H1 (cell line): Measurements from ENCODE around the gene SLC6A19. TPM values are rescaled to one million over a fixed set of nuclear protein-coding genes. Genes with fewer than 3 reads are reported as not detected.

ENCODE experiments used
- CTCF ChIA-PET: fragments of 300-600 bp; sonication (Branson Sonifier 250); formaldehyde crosslinking; loops from one replicate; lab custom pipeline; 2021; ENCODE audit not compliant: partially characterized antibody; lab: Charles Lee
- POLR2A ChIA-PET: fragments of 300-600 bp; sonication (Branson Sonifier 250); formaldehyde crosslinking; loops from one replicate; lab custom pipeline; 2021; ENCODE audit warnings: inconsistent platforms; ENCODE audit not compliant: partially characterized antibody; lab: Charles Lee
- DNase-seq, 2 experiments: peaks; one replicate each; pipeline versions ENCODE4 v3.0.0 to v3.0.0-alpha.2; 2010 to 2022; ENCODE audit warnings: low spot score in 2 of 2, low read depth in 1 of 2, mixed read lengths in 1 of 2
- FAIRE-seq: peaks from 2 replicates; lab custom pipeline; 2011; peaks lifted over from hg19 to GRCh38; lab: Jason Lieb, UNC
- H2AFZ ChIP-seq: 2 replicates; pipeline ENCODE4 v1.8.1; 2012; ENCODE audit warnings: low read length, inconsistent platforms
- H2AK5ac ChIP-seq: 2 replicates; pipeline ENCODE4 v1.6.1; 2013; ENCODE audit warnings: low read depth, low read length
- H2BK120ac ChIP-seq: replicated peaks from 2 replicates; pipeline ENCODE3; 2013; ENCODE audit warnings: low read depth, low read length, inconsistent platforms
- H2BK12ac ChIP-seq: 2 replicates; pipeline ENCODE4 v1.6.1; 2013; ENCODE audit warnings: low read depth, low read length
- H2BK15ac ChIP-seq: 2 replicates; pipeline ENCODE4 v1.6.1; 2013; ENCODE audit warnings: low read length
- H2BK20ac ChIP-seq: 2 replicates; pipeline ENCODE4 v1.6.1; 2013; ENCODE audit warnings: low read length
- H2BK5ac ChIP-seq: 2 replicates; pipeline ENCODE4 v1.6.1; 2013; ENCODE audit warnings: low read depth, low read length
- H3K14ac ChIP-seq: 2 replicates; pipeline ENCODE4 v1.6.1; 2013; ENCODE audit warnings: inconsistent platforms; ENCODE audit not compliant: insufficient read length
- H3K18ac ChIP-seq: 2 replicates; pipeline ENCODE4 v1.6.1; 2013; ENCODE audit warnings: low read length; ENCODE audit errors: extremely low read depth
- H3K23ac ChIP-seq: 2 replicates; pipeline ENCODE4 v1.6.1; 2013; ENCODE audit warnings: inconsistent platforms; ENCODE audit not compliant: insufficient read length
- H3K23me2 ChIP-seq: 2 replicates; pipeline ENCODE4 v1.6.1; 2013; ENCODE audit warnings: low read depth, low read length
- H3K27ac ChIP-seq: 2 replicates; pipeline ENCODE4 v1.6.1; 2011; ENCODE audit warnings: low read depth, low read length, inconsistent platforms
- H3K27me3 ChIP-seq, 4 experiments: replicated peaks in 1 of 4; 1 replicate in 1 of 4; 2 replicates in 3 of 4; pipeline versions ENCODE4 v1.6.1 to v1.8.1; 2011 to 2013; ENCODE audit warnings: low read length in 3 of 4, mild to moderate bottlenecking in 3 of 4, inconsistent platforms in 2 of 4, mixed read lengths in 2 of 4, moderate library complexity in 1 of 4; ENCODE audit not compliant: control insufficient read depth in 3 of 4, insufficient read depth in 3 of 4; ENCODE audit errors: extremely low read depth in 1 of 4
- H3K36me3 ChIP-seq, 4 experiments: 2 replicates each; pipeline versions ENCODE4 v1.6.1 to v1.8.1; 2011 to 2013; ENCODE audit warnings: mild to moderate bottlenecking in 4 of 4, low read length in 3 of 4, moderate library complexity in 2 of 4, control low read depth in 1 of 4, inconsistent platforms in 1 of 4; ENCODE audit not compliant: insufficient read depth in 4 of 4, control insufficient read depth in 2 of 4
- H3K4ac ChIP-seq: replicated peaks from 2 replicates; pipeline ENCODE3; 2013; ENCODE audit warnings: low read length, low read depth, mixed read lengths, inconsistent platforms; ENCODE audit not compliant: insufficient read length
- H3K4me1 ChIP-seq, 4 experiments: replicated peaks in 1 of 4; 1 replicate in 1 of 4; 2 replicates in 3 of 4; pipeline versions ENCODE4 v1.6.1 to v1.8.1; 2011 to 2013; ENCODE audit warnings: low read length in 3 of 4, inconsistent platforms in 2 of 4, mixed read lengths in 1 of 4; ENCODE audit not compliant: insufficient read depth in 4 of 4, control insufficient read depth in 3 of 4
- H3K4me2 ChIP-seq, 2 experiments: 2 replicates each; pipeline versions ENCODE4 v1.6.1 to v1.8.1; 2011 to 2013; ENCODE audit warnings: low read depth in 2 of 2, low read length in 2 of 2, control low read depth in 1 of 2, inconsistent platforms in 1 of 2, mild to moderate bottlenecking in 1 of 2; ENCODE audit not compliant: insufficient read depth in 1 of 2
- H3K4me3 ChIP-seq, 4 experiments: fragments of 200-600, 300-600 bp in 1 of 4; sonication (generic), shearing (Covaris generic), sonication (Bioruptor Twin) in 1 of 4; 2 replicates each; pipeline versions ENCODE4 v1.5.1 to v1.8.1; 2011 to 2016; ENCODE audit warnings: low read length in 4 of 4, low read depth in 3 of 4, control low read depth in 2 of 4, inconsistent platforms in 2 of 4, mild to moderate bottlenecking in 2 of 4, mixed read lengths in 1 of 4, moderate library complexity in 1 of 4; ENCODE audit not compliant: insufficient read depth in 2 of 4; ENCODE audit errors: extremely low read depth in 1 of 4
- H3K56ac ChIP-seq: replicated peaks from 2 replicates; pipeline ENCODE3; 2013; ENCODE audit warnings: low read depth, mild to moderate bottlenecking, mixed read lengths, low read length, inconsistent platforms; ENCODE audit not compliant: insufficient read length
- H3K79me1 ChIP-seq: 2 replicates; pipeline ENCODE4 v1.6.1; 2013; ENCODE audit warnings: low read depth, low read length, control low read depth
- H3K79me2 ChIP-seq, 2 experiments: 2 replicates each; pipeline versions ENCODE4 v1.6.1 to v1.8.1; 2012 to 2013; ENCODE audit warnings: low read length in 2 of 2, mild to moderate bottlenecking in 2 of 2, inconsistent platforms in 1 of 2; ENCODE audit not compliant: insufficient read depth in 2 of 2, control insufficient read depth in 1 of 2
- H3K9ac ChIP-seq, 4 experiments: replicated peaks in 1 of 4; 1 replicate in 1 of 4; 2 replicates in 3 of 4; pipeline versions ENCODE4 v1.6.1 to v1.8.1; 2011 to 2013; ENCODE audit warnings: low read depth in 3 of 4, low read length in 3 of 4, control low read depth in 2 of 4, mild to moderate bottlenecking in 2 of 4, moderate library complexity in 2 of 4, inconsistent platforms in 1 of 4; ENCODE audit errors: extremely low read depth in 1 of 4
- H3K9me3 ChIP-seq, 2 experiments: 2 replicates each; pipeline versions ENCODE4 v1.6.1 to v1.8.1; 2012 to 2013; ENCODE audit warnings: mild to moderate bottlenecking in 2 of 2, moderate library complexity in 2 of 2, control low read depth in 1 of 2, inconsistent platforms in 1 of 2, low read depth in 1 of 2, low read length in 1 of 2, mixed read lengths in 1 of 2; ENCODE audit not compliant: insufficient read depth in 2 of 2
- H4K20me1 ChIP-seq, 2 experiments: replicated peaks in 1 of 2; 2 replicates each; pipeline versions ENCODE3 to v1.8.1; 2011 to 2013; ENCODE audit warnings: inconsistent platforms in 2 of 2, low read length in 2 of 2, mild to moderate bottlenecking in 1 of 2; ENCODE audit not compliant: insufficient read depth in 2 of 2, control insufficient read depth in 1 of 2
- H4K5ac ChIP-seq: 2 replicates; pipeline ENCODE4 v1.6.1; 2013; ENCODE audit warnings: low read length, low read depth, mixed read lengths, inconsistent platforms; ENCODE audit not compliant: insufficient read length
- H4K8ac ChIP-seq: 2 replicates; pipeline ENCODE4 v1.8.0; 2013; ENCODE audit warnings: mild to moderate bottlenecking, moderate library complexity, low read length, inconsistent platforms; ENCODE audit not compliant: insufficient read depth; ENCODE audit errors: extremely low read depth
- H4K91ac ChIP-seq: replicated peaks from 2 replicates; pipeline ENCODE3; 2013; ENCODE audit warnings: low read length, mixed read lengths, inconsistent platforms; ENCODE audit not compliant: insufficient read length
- CBX5 ChIP-seq: fragments of 300-800, 300-1000 bp; sonication (generic); IDR thresholded peaks from 2 replicates; pipeline ENCODE4 v1.7.1; 2016; ENCODE audit warnings: antibody characterized with exemption, low read length, low read depth
- POU5F1 ChIP-seq: IDR thresholded peaks from 2 replicates; pipeline ENCODE4 v1.6.1; 2011; ENCODE audit warnings: low read depth, mild to moderate bottlenecking, low read length, moderate library complexity
- SRF ChIP-seq: IDR thresholded peaks from 2 replicates; pipeline ENCODE4 v1.6.1; 2011; ENCODE audit warnings: mild to moderate bottlenecking, low read depth, low read length, moderate library complexity
- SUZ12 ChIP-seq: fragments of 200-600 bp; sonication (generic); IDR thresholded peaks from 2 replicates; pipeline ENCODE4 v1.6.1; 2012; ENCODE audit warnings: mild to moderate bottlenecking, inconsistent platforms, low read length, moderate library complexity, mixed read lengths
- TAF7 ChIP-seq: optimal IDR thresholded peaks from 2 replicates; pipeline ENCODE3; 2011; ENCODE audit warnings: low read depth, mild to moderate bottlenecking, inconsistent platforms, low read length, moderate library complexity, borderline replicate concordance
- TCF12 ChIP-seq: IDR thresholded peaks from 2 replicates; pipeline ENCODE4 v1.6.1; 2011; ENCODE audit warnings: low read depth, mild to moderate bottlenecking, low read length
- WGBS, 2 experiments: shearing (Covaris generic) in 1 of 2; methylation state at CpG; one replicate each; pipeline versions ENCODE4 v1.1.6 to v1.1.7; 2013 to 2015; ENCODE audit warnings: low lambda C conversion rate in 2 of 2, mixed read lengths in 2 of 2, inconsistent platforms in 1 of 2, low coverage in 1 of 2, missing lambda C conversion rate in 1 of 2; ENCODE audit not compliant: insufficient replicate concordance in 2 of 2, insufficient coverage in 1 of 2, insufficient read length in 1 of 2; ENCODE audit errors: extremely low coverage in 1 of 2, missing lambda C conversion rate in 1 of 2; 5-methylcytosine and 5-hydroxymethylcytosine counted together
- polyA plus RNA-seq, 7 experiments: library from polyadenylated mRNA; depleted of rRNA in 3 of 7; stranded (reverse) in 5 of 7; unstranded in 2 of 7; fragments of >200 nt in 5 of 7; fragments of 200-250 nt in 2 of 7; gene quantifications; 1 replicate in 5 of 7; 2 replicates in 1 of 7; 4 replicates in 1 of 7; pipeline versions ENCODE4 v1.2.1 to v1.2.3, GENCODE V29; 2011 to 2013; ENCODE audit warnings: missing spikeins in 2 of 7, mixed read lengths in 2 of 7
- total RNA-seq: library from RNA; stranded (reverse); fragmentation: NEBNext Ultra II Directional; extraction: Animal tissue kit (Norgen Biotek cat#: 25700); gene quantifications from 2 replicates; pipeline ENCODE4 v1.2.1, GENCODE V29; 2021

SLC6A19 gene
- total and polyA plus RNA-seq, 2 of the 8 experiments (the other 6 are each of a cell fraction or from before 2014, with no cell fraction given), result 0.02 TPM; not detected in 1

GRCh38 chr5:1232780-1233179 is 31.4 kb downstream of the SLC6A19 start:
- Histone ChIP-seq H2BK120ac (no peak overlapping the region), H3K4me3 (no peak overlapping the region), H3K23me2 (no peaks in the 10 kb centered on the region), H4K20me1 (peaks cover 0 to 2% of the 10 kb centered on the region in 2 experiments), H3K27ac (no peak overlapping the region), H2BK15ac (no peak overlapping the region), H2AK5ac (no peak overlapping the region), H4K5ac (no peak overlapping the region), H3K79me2 (no peaks in the 10 kb centered on the region), H4K91ac (no peak overlapping the region), H3K79me1 (no peaks in the 10 kb centered on the region), H2BK20ac (no peak overlapping the region), H3K4ac (no peak overlapping the region), H4K8ac (no peak overlapping the region), H2BK5ac (no peak overlapping the region), H3K36me3 (no peaks in the 10 kb centered on the region), H3K14ac (no peak overlapping the region), H3K18ac (no peak overlapping the region), H3K27me3 (no peaks in the 10 kb centered on the region), H3K4me2 (no peak overlapping the region), H3K9ac (no peak overlapping the region), H2BK12ac (no peak overlapping the region), H3K4me1 (peaks cover 0 to 5% (median 1%) of the 10 kb centered on the region in 4 experiments; a peak in 2 of 7 replicates), H2AFZ (no peak overlapping the region), H3K56ac (no peak overlapping the region), H3K23ac (no peak overlapping the region), H3K9me3 (peaks cover 9 to 11% of the 10 kb centered on the region in 2 experiments; a peak in 2 of 4 replicates)
- DNase-seq (no peak), FAIRE-seq (no peak)
- 94% methylated on average over 23 of the region's 25 CpGs; no CpG with 5 or more reads in 1 of the 2 experiments for WGBS, 2 experiments
- ChIA-PET POLR2A (interaction anchor here (1.1 kb wide), 1 partner anchor 275 kb away, joined by 3 read pairs; no protein-coding TSS in a partner anchor), CTCF (interaction anchor here (0.6 to 0.9 kb wide), 2 partner anchors 59 to 154 kb away, joined by 3 read pairs; no protein-coding TSS in a partner anchor)
- TF ChIP-seq SRF (no peak), POU5F1 (no peak), SUZ12 (no peak), TAF7 (no peak), TCF12 (no peak), CBX5 (no peak)
